Hepatocyte (in vitro differentiated cells): Measurements from ENCODE around the gene LAMA3. TPM values are rescaled to one million over a fixed set of nuclear protein-coding genes. Genes with fewer than 3 reads are reported as not detected.
A peak's percentile ranks its signal among the peaks of the same experiment; 100 is the strongest.

Experiments
- DNase-seq: peaks from one replicate; pipeline ENCODE4 v3.0.0-alpha.2; 2016; ENCODE audit warnings: low spot score
- H2AFZ ChIP-seq: fragments of 200-600 bp; sonication (generic); 2 replicates; pipeline ENCODE4 v1.6.0; 2016; ENCODE audit warnings: antibody characterized with exemption, mild to moderate bottlenecking
- H3K27ac ChIP-seq: fragments of 200-600 bp; sonication (generic); 2 replicates; pipeline ENCODE4 v1.5.1; 2016; ENCODE audit warnings: mild to moderate bottlenecking
- H3K27me3 ChIP-seq: fragments of 200-600 bp; sonication (generic); 2 replicates; pipeline ENCODE4 v1.6.1; 2016
- H3K36me3 ChIP-seq: fragments of 200-600 bp; sonication (generic); replicated peaks from 2 replicates; pipeline ENCODE4 v1.5.1; 2016; ENCODE audit warnings: low read depth; ENCODE audit not compliant: insufficient read depth
- H3K4me1 ChIP-seq: fragments of 200-600 bp; sonication (generic); 2 replicates; pipeline ENCODE4 v1.5.1; 2016; ENCODE audit warnings: mild to moderate bottlenecking, moderate library complexity; ENCODE audit not compliant: insufficient read depth
- H3K4me2 ChIP-seq: fragments of 200-600 bp; sonication (generic); 2 replicates; pipeline ENCODE4 v1.6.0; 2016
- H3K4me3 ChIP-seq: fragments of 200-600 bp; sonication (generic); 2 replicates; pipeline ENCODE4 v1.5.1; 2016; ENCODE audit warnings: mild to moderate bottlenecking
- H3K79me2 ChIP-seq: fragments of 200-600 bp; sonication (generic); 2 replicates; pipeline ENCODE4 v1.6.0; 2017; ENCODE audit warnings: mild to moderate bottlenecking
- H3K9me2 ChIP-seq: fragments of 200-600 bp; sonication (generic); replicated peaks from 2 replicates; pipeline ENCODE4 v1.6.0; 2017; ENCODE audit warnings: mild to moderate bottlenecking; ENCODE audit not compliant: insufficient read depth
- H3K9me3 ChIP-seq: fragments of 200-600 bp; sonication (generic); 2 replicates; pipeline ENCODE4 v1.5.1; 2016; ENCODE audit warnings: low read depth, mild to moderate bottlenecking
- H4K20me1 ChIP-seq: fragments of 200-600 bp; sonication (generic); 2 replicates; pipeline ENCODE4 v1.6.0; 2016; ENCODE audit warnings: mild to moderate bottlenecking; ENCODE audit not compliant: insufficient read depth, poor library complexity, severe bottlenecking
- CTCF ChIP-seq: fragments of 200-600 bp; sonication (generic); IDR thresholded peaks from 2 replicates; pipeline ENCODE4 v1.5.1; 2016; ENCODE audit warnings: antibody characterized with exemption, mild to moderate bottlenecking; ENCODE audit not compliant: poor library complexity
- EZH2 ChIP-seq: fragments of 200-600 bp; sonication (generic); IDR thresholded peaks from 2 replicates; pipeline ENCODE4 v1.6.1; 2016; ENCODE audit warnings: antibody characterized with exemption, mild to moderate bottlenecking, borderline replicate concordance
- EZH2phosphoT487 ChIP-seq: fragments of 200-600 bp; sonication (generic); IDR thresholded peaks from one replicate; pipeline ENCODE4 v1.6.1; 2018; ENCODE audit warnings: antibody characterized with exemption, mild to moderate bottlenecking, low read depth, moderate library complexity; ENCODE audit not compliant: unreplicated experiment, severe bottlenecking
- WGBS: methylation state at CpG from one replicate; pipeline ENCODE4 v1.1.6; 2016; ENCODE audit warnings: low lambda C conversion rate; ENCODE audit errors: missing lambda C conversion rate; 5-methylcytosine and 5-hydroxymethylcytosine counted together
- polyA plus RNA-seq: library from polyadenylated mRNA; unstranded; fragments of >200 nt; fragmentation: Nextera tagmentation; extraction: Ambion mirVana; gene quantifications from 2 replicates; pipeline ENCODE4 v1.2.1, GENCODE V29; 2016
- total RNA-seq: library from RNA; depleted of rRNA; stranded (reverse); fragments of >200 nt; gene quantifications from 2 replicates; pipeline ENCODE4 v1.2.3, GENCODE V29; 2014

Gene LAMA3
- total and polyA plus RNA-seq, 2 experiments from 2014 or later: 29.9 to 52.1 TPM

- 63% methylated on average over 6 of the region's 6 CpGs for WGBS
- no peak for TF ChIP-seq EZH2phosphoT487
- TF ChIP-seq CTCF: no peak
- Histone ChIP-seq H3K9me2 (no peaks in the 10 kb centered on the region), H3K36me3 (no peaks in the 10 kb centered on the region), H3K4me3 (no peak overlapping the region), H3K9me3 (no peaks in the 10 kb centered on the region), H3K4me2 (no peak overlapping the region), H3K79me2 (no peaks in the 10 kb centered on the region), H2AFZ (no peak overlapping the region), H3K27me3 (no peaks in the 10 kb centered on the region), H3K27ac (peak overlapping the region; percentile 32), H3K4me1 (no peaks in the 10 kb centered on the region), H4K20me1 (no peaks in the 10 kb centered on the region)
- DNase-seq: no peak
These were observed 172.7 kb downstream of the LAMA3 start for GRCh38 chr18:23861805-23862470.

- WGBS: 96% methylated on average over 4 of the region's 4 CpGs
- Histone ChIP-seq H3K9me3 (no peaks in the 10 kb centered on the region), H2AFZ (no peak overlapping the region), H3K27me3 (no peaks in the 10 kb centered on the region), H3K4me3 (no peak overlapping the region), H3K27ac (no peak overlapping the region), H4K20me1 (no peaks in the 10 kb centered on the region), H3K79me2 (no peaks in the 10 kb centered on the region), H3K9me2 (no peaks in the 10 kb centered on the region), H3K4me1 (no peaks in the 10 kb centered on the region), H3K36me3 (no peaks in the 10 kb centered on the region), H3K4me2 (no peak overlapping the region)
- no peak for DNase-seq
- TF ChIP-seq CTCF: no peak
- TF ChIP-seq EZH2: no peak
- no peak for TF ChIP-seq EZH2phosphoT487
These were observed 175.4 kb downstream of the LAMA3 start for GRCh38 chr18:23864624-23865023.

GRCh38 chr18:23867006-23867405, 177.8 kb downstream of the LAMA3 start:
- 87% methylated on average over 4 of the region's 5 CpGs for WGBS
- no peaks in the 10 kb centered on the region for H3K9me3 ChIP-seq
- DNase-seq: no peak

More at GRCh38 chr18:23867006-23867405, 177.8 kb downstream of the LAMA3 start:
- Histone ChIP-seq H4K20me1 (no peaks in the 10 kb centered on the region), H3K27ac (no peak overlapping the region), H2AFZ (no peak overlapping the region), H3K4me1 (peaks cover 10% of the 10 kb centered on the region), H3K4me2 (no peak overlapping the region), H3K4me3 (no peak overlapping the region), H3K27me3 (no peaks in the 10 kb centered on the region), H3K79me2 (no peaks in the 10 kb centered on the region), H3K9me2 (no peaks in the 10 kb centered on the region), H3K36me3 (no peaks in the 10 kb centered on the region)
- TF ChIP-seq EZH2phosphoT487: no peak
- TF ChIP-seq CTCF: no peak
- TF ChIP-seq EZH2: no peak
